ENCODE measurements around the gene RP9. TPM values are rescaled to one million over a fixed set of nuclear protein-coding genes. Genes with fewer than 3 reads are reported as not detected.

RP9 gene
- total RNA-seq, 1 donor from 2014 or later, result 10.3 TPM

- intact Hi-C loops (cut with DNase I), result no loop called here
- H3K4me1 ChIP-seq, result peaks cover 38% of the 10 kb centered on the region
- no peaks in the 10 kb centered on the region for H3K36me3 ChIP-seq
- H3K27me3 ChIP-seq, result no peaks in the 10 kb centered on the region
- peak overlapping the region; percentile 21 for H3K27ac ChIP-seq
- no peak overlapping the region for H3K4me3 ChIP-seq
- no peak for DNase-seq (ENCODE audit: extremely low spot score in 2 of 2)
- H3K9me3 ChIP-seq, result no peaks in the 10 kb centered on the region
- TF ChIP-seq CTCF (IDR thresholded peaks at IDR 0.05), result peak in 2 of 3 experiments; percentile 58 to 62
- no peak for TF ChIP-seq POLR2A (IDR thresholded peaks at IDR 0.05)
- peak in 1 of 2 donors; percentile 67 for TF ChIP-seq POLR2AphosphoS5 (IDR thresholded peaks at IDR 0.05; ENCODE audit: insufficient read depth in 1 of 2, low read depth in 1 of 2)
These were observed 58.5 kb downstream of the RP9 start for GRCh38 chr7:33050535-33051318.

- peaks cover 41% of the 10 kb centered on the region for H3K4me1 ChIP-seq
- no peaks in the 10 kb centered on the region for H3K36me3 ChIP-seq
- no peak overlapping the region for H3K27ac ChIP-seq
- no peaks in the 10 kb centered on the region for H3K27me3 ChIP-seq
- no peak overlapping the region for H3K4me3 ChIP-seq
- no peaks in the 10 kb centered on the region for H3K9me3 ChIP-seq
- intact Hi-C loops (cut with DNase I), result no loop called here
- DNase-seq (ENCODE audit: extremely low spot score in 2 of 2), result no peak
- TF ChIP-seq POLR2AphosphoS5 (IDR thresholded peaks at IDR 0.05; ENCODE audit: insufficient read depth in 1 of 2, low read depth in 1 of 2) (no peak), POLR2A (IDR thresholded peaks at IDR 0.05) (no peak), CTCF (IDR thresholded peaks at IDR 0.05) (no peak)
These were observed 60.5 kb downstream of the RP9 start for GRCh38 chr7:33048704-33049103.

GRCh38 chr7:33048257-33048656 lies 60.9 kb downstream of the RP9 start:
- Histone ChIP-seq H3K27me3 (no peaks in the 10 kb centered on the region), H3K27ac (no peak overlapping the region), H3K36me3 (no peaks in the 10 kb centered on the region), H3K9me3 (no peaks in the 10 kb centered on the region), H3K4me3 (no peak overlapping the region), H3K4me1 (peaks cover 45% of the 10 kb centered on the region)
- TF ChIP-seq CTCF (IDR thresholded peaks at IDR 0.05), result no peak
- no peak for TF ChIP-seq POLR2AphosphoS5 (IDR thresholded peaks at IDR 0.05; ENCODE audit: insufficient read depth in 1 of 2, low read depth in 1 of 2)
- TF ChIP-seq POLR2A (IDR thresholded peaks at IDR 0.05), result no peak
- intact Hi-C loops (cut with DNase I), result no loop called here
- DNase-seq (ENCODE audit: extremely low spot score in 2 of 2), result no peak

GRCh38 chr7:33044986-33045385 lies 64.2 kb downstream of the RP9 start:
- Histone ChIP-seq H3K27me3 (no peaks in the 10 kb centered on the region), H3K36me3 (no peaks in the 10 kb centered on the region), H3K4me1 (peaks cover 44% of the 10 kb centered on the region), H3K4me3 (no peak overlapping the region), H3K9me3 (no peaks in the 10 kb centered on the region), H3K27ac (no peak overlapping the region)
- intact Hi-C loops (cut with DNase I), result loop anchor here (5.0 kb wide), 1 partner anchor 723 kb away; no protein-coding TSS in a partner anchor
- TF ChIP-seq CTCF (IDR thresholded peaks at IDR 0.05) (no peak), POLR2AphosphoS5 (IDR thresholded peaks at IDR 0.05; ENCODE audit: insufficient read depth in 1 of 2, low read depth in 1 of 2) (peak in 1 of 2 donors; percentile 25)
- no peak for DNase-seq (ENCODE audit: extremely low spot score in 2 of 2)

Small RNAs within 50 kb of the gene (small RNA-seq; reads per million reads assigned to genes)
- not detected for gene AC074338.1
- gene RN7SL505P, result not detected

Other genes with a start within 250 kb of the RP9 start
- gene KBTBD2, start 217.6 kb downstream of the RP9 start, total RNA-seq, result 30.0 TPM
- 113 TPM for gene FKBP9, start 152.0 kb downstream of the RP9 start, total RNA-seq
- 17.2 TPM for gene NT5C3A, start 46.6 kb downstream of the RP9 start, total RNA-seq
- gene BBS9, start 20.2 kb upstream of the RP9 start, total RNA-seq, result 31.2 TPM